NCI-H1417 (cell line): ENCODE results near the gene LSMEM2.
"Not testable (repeated sequence)": the region's sequence is repeated elsewhere in the genome, so short reads cannot be mapped to it uniquely, and the experiment has no call there.

ENCODE experiments used
- DNase-seq, 3 experiments: peaks; one replicate each; lab custom pipeline; 2025; lab: John Stamatoyannopoulos, UW

Gene LSMEM2

GRCh38 chr3:50278123-50278879 lies 586 bp upstream of the LSMEM2 start:
- no peak for DNase-seq

GRCh38 chr3:50279255-50280016 lies 549 bp downstream of the LSMEM2 start:
- no peak for DNase-seq

GRCh38 chr3:50284121-50284520 lies 5.2 kb downstream of the LSMEM2 start:
- not testable (repeated sequence) for DNase-seq

GRCh38 chr3:50286322-50287227 lies 7.7 kb downstream of the LSMEM2 start:
- no peak for DNase-seq

- no peak for DNase-seq
Measured at GRCh38 chr3:50287262-50287661, 8.4 kb downstream of the LSMEM2 start.

GRCh38 chr3:50288387-50289007 lies 9.6 kb downstream of the LSMEM2 start:
- no peak for DNase-seq

- no peak for DNase-seq
Measured at GRCh38 chr3:50289130-50289529, 10.2 kb downstream of the LSMEM2 start.

- no peak for DNase-seq
Measured at GRCh38 chr3:50290161-50290641, 11.3 kb downstream of the LSMEM2 start.

- peak; percentile 89 to 95 (median 92) for DNase-seq
Measured at GRCh38 chr3:50292159-50293078, 13.5 kb downstream of the LSMEM2 start, which contains the start of gene IFRD2. Gene IFRD2, minus strand, starts transcription at chr3:50292429. Its CDS starts 155 bp downstream, at chr3:50292274.

GRCh38 chr3:50293079-50293801 lies 14.4 kb downstream of the LSMEM2 start:
- no peak for DNase-seq

GRCh38 chr3:50294089-50294488 lies 15.2 kb downstream of the LSMEM2 start:
- no peak for DNase-seq

- no peak for DNase-seq
Measured at GRCh38 chr3:50294492-50295403, 15.9 kb downstream of the LSMEM2 start.

GRCh38 chr3:50295553-50296431 lies 16.9 kb downstream of the LSMEM2 start:
- DNase-seq: no peak

- no peak for DNase-seq
Measured at GRCh38 chr3:50296721-50297383, 18.0 kb downstream of the LSMEM2 start.

- no peak for DNase-seq
Measured at GRCh38 chr3:50297384-50297775, 18.5 kb downstream of the LSMEM2 start.

GRCh38 chr3:50297896-50298725 lies 19.2 kb downstream of the LSMEM2 start:
- no peak for DNase-seq
